GM10266 (cell line): ENCODE data around the gene ASB4.

ENCODE experiments used
- DNase-seq: peaks from one replicate; pipeline ENCODE4 v3.0.0; 2012; ENCODE audit errors: extremely low spot score
- TF ChIP-seq, protein P1 (sequence below): IDR thresholded peaks from 2 replicates; pipeline ENCODE4 v1.5.1; 2012; ENCODE audit warnings: mild to moderate bottlenecking, low read depth; ENCODE audit not compliant: control insufficient read depth, insufficient read depth; ENCODE audit errors: missing control alignments

Gene ASB4

DNA sequence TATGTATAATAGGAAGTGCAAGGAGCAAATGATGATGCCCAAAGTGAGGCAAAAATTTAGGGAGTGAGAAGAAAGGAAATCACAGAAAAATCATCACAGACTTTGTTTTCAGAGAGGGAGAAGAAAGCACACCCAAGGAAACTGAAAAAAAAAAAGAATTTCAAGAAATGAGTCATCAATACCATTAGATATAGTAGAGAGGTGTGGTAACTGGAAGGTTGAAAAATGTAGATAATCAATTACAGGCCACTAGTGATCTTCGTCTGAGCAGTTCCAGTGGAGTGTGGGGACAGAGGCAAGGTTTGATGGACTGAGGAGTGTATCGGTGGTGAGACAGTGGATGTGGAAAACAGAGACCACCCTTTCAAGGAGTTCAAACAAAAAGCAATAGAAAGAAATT, 31.7 kb downstream of the ASB4 start:
- TF ChIP-seq, protein P1, sequence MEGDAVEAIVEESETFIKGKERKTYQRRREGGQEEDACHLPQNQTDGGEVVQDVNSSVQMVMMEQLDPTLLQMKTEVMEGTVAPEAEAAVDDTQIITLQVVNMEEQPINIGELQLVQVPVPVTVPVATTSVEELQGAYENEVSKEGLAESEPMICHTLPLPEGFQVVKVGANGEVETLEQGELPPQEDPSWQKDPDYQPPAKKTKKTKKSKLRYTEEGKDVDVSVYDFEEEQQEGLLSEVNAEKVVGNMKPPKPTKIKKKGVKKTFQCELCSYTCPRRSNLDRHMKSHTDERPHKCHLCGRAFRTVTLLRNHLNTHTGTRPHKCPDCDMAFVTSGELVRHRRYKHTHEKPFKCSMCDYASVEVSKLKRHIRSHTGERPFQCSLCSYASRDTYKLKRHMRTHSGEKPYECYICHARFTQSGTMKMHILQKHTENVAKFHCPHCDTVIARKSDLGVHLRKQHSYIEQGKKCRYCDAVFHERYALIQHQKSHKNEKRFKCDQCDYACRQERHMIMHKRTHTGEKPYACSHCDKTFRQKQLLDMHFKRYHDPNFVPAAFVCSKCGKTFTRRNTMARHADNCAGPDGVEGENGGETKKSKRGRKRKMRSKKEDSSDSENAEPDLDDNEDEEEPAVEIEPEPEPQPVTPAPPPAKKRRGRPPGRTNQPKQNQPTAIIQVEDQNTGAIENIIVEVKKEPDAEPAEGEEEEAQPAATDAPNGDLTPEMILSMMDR, result no peak
- DNase-seq, result peak; percentile 8

DNA sequence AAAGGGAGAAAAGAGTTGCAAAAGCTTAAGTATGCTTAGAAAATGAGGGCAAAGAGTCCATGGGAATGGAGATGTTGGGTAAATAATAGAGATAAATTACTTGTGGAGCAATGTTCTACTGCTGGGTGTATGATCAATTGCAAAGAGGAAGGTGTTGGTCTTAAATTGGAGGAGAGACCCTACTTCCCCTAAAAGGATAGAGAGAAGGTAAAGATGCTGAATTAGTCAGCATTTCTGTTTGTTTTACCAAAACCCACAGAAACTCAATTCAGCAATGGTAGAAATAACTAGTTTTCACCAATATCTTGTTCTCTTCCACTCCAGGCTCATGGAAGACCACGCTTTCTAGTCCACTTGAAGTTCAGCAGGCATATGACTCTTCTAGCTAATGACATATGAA, 32.1 kb downstream of the ASB4 start:
- TF ChIP-seq, protein P1, result no peak
- DNase-seq, result no peak

DNA sequence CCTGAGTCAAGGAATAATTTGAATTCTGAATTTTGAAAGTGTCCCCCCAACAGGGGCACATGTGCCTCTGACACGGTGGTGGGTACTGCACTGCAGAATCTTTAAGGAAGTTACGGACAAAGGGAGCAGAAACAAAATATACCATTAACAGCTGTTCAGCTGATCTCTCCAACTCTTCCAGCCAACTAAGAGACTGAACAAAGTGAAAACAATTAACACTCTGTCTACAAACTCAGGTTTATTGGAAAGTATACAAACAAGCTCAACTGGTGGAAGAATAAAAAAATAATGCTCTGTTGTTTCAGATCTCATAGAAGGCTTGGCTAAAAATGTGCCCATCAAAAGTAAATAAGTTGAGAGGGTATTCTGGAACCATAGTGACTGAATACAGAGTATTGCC, 34.4 kb downstream of the ASB4 start:
- DNase-seq, result no peak
- TF ChIP-seq, protein P1, result no peak

DNA sequence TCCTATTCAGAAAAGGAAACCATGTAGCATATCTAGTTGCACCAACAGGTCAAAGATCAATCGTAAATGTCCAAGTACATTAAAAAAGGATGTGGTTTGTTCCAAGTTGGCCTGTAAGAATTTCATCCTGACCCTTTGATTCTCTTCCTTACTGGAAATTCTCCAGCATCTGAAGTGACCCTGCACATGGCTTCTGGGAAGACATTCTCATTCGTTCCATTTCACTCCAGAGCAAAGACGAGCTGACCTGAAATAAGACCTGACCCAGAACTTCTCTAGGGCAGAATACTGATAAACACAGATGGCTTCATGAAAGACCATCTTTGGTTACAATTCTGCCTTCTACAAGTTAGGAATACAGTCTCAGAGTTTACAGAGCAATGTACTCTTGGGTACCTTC, 39.8 kb downstream of the ASB4 start:
- DNase-seq, result no peak
- TF ChIP-seq, protein P1, result no peak

DNA sequence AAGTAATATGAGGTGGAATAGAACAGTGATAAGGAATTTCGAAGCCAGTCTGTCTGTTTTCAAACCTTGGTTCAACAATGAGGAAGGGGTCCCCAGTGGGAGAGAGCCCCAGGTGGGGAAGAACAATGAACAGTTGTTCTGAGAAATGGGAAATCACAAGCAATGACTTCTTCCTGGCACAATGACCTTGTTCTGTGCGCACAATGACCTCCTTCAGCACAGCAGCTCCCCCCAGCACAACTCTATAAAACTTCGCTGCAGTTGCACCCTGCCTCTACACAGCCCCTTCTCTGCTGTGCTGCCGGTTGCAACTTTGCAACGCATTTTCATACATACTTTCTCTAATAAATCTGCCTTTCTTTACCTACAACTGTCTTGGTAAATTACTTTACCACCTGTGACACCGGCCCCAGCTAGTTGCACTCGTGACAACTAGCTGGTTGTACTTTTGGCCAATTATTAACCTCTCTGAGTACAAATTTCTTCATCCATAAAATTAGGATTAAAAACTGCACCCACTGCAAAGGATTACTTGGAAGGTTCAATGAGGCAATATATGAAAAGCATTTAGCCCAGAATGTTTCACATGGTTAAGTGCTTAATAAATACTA, 40.5 kb downstream of the ASB4 start:
- no peak for DNase-seq

DNA sequence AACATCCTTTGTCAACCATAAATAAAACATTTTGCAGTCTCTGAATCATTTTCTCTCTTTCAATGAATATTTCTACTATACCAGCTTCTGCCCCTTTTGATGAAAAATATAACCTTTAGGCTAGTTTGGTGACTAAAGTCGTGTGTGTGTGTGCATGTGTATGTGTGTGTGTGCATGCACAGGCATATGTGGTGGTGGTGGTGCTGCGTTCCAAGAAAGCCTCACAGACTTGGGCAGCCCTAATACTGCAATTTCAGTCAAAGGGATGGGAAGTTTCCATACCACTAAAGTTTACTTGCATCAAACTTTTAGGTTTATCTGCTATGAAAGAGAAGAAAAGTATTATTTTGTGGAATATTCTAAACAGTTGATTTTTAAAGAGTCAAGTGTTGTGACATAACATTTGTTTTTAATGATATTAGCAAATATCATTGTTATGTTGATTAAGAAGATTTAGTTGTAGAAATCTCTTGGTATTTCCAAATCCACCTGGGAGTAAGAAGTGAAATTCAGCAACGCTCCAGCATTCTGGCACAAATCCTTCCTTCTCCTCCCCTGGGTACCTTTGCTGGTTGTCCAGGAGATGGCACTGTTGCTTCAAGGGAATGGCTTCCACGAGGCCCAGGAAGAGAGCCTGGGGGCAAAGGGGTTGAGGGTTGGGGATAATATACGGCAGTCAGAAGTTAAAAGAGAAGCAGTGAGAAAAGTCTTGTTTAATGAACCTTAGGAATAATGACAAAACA, 41.5 kb downstream of the ASB4 start:
- peak; percentile 54 for DNase-seq
- TF ChIP-seq, protein P1, result peak; percentile 78

More for the DNA sequence above, 40.5 kb downstream of the ASB4 start:
- TF ChIP-seq, protein P1, result no peak

DNA sequence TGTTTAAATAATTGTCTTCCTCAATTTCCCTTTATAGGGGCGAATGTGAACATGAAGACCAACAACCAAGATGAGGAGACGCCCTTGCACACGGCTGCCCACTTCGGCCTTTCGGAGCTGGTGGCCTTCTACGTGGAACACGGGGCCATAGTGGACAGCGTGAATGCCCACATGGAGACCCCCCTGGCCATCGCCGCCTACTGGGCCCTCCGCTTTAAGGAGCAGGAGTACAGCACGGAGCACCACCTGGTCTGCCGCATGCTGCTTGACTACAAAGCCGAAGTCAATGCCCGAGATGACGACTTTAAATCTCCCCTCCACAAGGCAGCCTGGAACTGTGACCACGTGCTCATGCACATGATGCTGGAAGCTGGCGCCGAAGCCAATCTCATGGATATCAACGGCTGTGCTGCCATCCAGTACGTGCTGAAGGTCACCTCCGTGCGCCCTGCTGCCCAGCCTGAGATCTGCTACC, 42.1 kb downstream of the ASB4 start:
- TF ChIP-seq, protein P1, result no peak

More for the DNA sequence above, 42.1 kb downstream of the ASB4 start:
- no peak for DNase-seq
